Measurements from ENCODE around the gene SCG5.
A peak's percentile ranks its signal among the peaks of the same experiment; 100 is the strongest.

SCG5 gene

DNA sequence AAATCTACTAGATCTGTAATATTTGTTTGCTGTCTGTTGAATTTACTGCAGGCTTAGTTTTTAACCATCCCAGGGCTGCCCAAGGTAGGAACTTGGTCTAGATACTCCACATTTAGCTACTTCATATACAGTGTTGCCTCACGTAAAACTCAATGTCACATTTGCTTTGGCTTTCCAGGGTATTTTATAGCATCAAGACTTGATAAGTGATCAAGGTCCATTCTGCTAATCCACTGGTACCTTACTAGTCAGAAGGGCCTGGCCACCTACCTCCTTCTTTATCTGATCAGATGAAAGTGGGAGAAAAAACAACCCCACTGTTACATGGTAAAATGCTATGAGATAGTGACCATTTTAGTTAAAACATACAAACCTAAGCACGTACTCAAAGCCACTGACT, 50.8 kb downstream of the SCG5 start:
- no peak for DNase-seq

DNA sequence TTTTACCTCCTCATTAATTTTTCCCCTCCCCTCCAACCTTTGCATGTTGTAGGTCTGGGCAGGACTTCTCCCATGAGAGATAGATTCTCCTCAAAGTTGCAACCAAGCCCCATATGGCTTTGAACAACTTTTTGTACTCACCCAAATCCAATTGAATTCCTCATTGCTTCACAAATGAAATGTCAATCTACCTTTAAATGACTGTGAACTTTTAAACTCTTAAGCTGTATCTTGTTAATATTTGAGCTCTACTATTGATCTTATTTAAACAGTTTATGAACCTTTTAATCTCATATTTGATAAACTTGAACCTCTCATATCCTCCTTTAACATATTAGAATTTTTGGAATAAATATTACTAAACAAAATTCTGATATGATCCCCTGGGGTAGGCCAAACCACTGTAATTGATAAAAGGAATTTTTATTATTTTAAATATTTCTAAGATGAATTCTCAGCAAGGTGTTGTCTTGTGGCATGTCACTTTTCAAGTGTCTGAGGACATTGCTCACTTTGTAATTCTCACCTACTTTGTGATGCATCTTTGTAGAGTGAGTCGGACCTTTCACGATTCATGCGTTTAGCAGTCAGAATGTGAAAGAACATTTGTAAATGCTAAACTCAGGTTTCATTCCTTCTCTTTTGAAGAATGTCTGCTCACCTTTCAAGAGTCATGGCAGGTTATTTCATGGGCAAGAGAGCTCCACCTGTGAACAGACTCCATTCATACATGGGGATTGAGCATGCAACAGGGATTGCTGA, 52.9 kb downstream of the SCG5 start:
- DNase-seq: no peak

DNA sequence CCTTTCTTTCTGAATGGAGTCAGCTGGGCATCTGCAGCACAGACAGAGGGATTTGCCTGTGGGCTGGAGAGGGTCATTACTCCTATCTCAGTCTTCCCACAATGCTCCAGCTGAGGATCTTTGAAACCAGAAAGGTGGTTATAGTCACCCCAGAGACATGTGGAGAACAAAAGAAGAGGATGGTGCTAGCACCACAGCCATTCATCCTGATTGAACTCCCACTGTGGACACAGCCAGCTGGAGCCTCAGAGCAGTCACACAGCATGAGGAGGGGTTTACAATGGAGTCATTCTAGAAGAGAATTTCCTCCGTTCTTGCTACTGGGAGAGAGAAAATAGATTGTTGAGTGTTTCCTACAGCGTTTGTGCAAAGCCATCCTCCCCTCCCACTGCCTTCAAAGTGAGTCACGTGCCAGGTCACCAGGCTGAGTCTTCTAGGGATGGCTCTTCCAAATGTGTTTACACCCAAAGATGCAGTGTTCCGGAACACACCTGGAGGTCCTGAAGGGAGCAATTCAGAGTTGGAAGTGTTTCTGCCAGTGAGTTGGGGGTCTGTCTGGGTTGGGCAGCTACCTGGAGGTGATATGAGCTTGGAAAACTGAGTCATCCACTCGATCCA, 57.4 kb downstream of the SCG5 start:
- DNase-seq: no peak

DNA sequence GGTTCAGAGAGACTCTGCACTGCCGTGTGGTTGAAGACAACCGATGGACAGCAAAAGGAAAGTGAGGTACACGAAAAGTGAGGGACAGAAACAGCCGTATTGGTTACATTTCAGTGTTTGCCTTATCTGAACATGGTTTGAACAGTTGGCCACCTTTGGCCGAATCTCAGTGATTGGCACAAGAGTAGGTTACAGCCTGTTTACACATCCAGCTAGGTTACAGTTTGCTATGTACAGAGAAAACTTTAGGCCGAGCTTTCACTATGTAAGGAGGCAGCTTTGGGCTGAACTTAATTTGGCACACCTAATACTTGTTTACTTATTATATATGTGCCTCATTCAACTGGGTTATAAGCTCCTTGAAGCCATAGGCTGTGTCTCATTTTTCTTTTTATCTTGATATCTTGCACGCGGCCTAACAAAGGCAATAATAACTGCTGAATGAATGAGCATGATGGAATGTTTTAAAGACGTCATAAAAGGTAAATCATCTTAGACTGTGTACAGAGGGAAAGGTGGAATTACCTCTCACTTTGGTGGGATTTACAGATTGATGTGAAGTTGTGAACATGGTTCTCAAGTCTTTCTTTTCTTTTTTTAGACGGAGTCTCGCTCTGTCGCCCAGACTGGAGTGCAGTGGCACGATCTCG, 59.1 kb downstream of the SCG5 start:
- DNase-seq: no peak

DNA sequence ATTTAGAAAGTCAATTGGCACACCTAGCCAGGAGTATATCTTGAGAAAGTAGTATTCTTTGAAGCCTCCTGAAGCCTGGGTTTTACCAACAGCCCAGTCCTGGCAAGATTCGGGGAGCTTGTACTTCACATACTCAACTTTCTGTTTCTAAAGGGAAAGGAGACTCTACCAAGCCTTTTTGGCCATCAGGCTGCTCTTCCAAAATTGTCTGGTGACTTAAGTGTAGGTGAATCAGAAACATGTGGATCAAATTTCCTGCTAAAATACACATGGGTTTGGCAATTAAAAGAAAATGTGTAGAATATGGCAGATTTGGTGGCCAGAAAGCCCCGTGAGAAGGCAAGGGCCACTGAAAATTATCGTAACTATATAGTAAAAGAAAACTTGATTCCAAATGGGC, 60.4 kb downstream of the SCG5 start:
- DNase-seq: no peak

DNA sequence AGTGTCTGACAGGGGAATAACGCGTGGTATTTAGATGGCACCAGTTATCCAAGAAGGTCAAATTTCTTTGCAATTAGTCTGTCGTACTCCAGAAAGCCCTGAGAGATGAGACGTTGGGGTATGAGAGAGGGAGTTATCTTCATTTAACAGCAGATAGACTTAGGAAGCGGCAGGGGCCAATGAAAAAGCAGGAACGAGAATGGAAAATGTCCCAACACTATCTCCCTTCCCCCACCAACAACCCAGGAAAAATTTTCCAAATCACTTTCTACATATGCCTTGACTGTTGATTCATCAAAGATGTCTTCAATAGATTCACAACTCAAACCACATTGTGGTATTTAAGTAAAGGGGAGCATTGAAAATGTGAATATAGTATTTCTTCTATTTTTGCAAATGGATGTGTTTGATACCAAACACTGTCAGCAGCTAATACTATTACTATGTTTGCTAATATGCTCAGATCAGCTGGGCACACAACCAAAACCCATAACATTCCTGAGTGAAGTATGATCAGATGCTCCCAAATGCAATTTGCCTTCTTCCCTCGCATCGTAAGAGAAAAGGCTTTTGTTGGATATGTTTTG, 63.0 kb downstream of the SCG5 start:
- no peak for DNase-seq

DNA sequence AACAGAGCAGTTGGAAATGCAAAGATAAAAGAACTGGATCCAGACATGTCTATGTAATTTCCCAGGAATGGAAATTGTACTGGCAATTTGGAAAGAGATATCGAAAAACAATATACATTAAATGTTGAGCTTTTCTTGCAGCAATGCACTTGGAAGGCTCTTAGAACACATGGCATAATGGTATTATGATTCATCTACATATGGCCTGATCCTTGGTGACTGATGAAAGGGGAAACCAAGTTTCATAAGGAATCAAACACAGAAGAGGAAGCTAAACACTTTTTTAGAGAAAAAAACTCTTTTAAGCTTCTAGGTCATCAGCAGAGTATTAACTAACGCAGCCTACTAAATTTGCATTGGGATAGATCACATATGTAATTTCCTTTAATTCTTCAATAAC, 63.9 kb downstream of the SCG5 start:
- DNase-seq: no peak

DNA sequence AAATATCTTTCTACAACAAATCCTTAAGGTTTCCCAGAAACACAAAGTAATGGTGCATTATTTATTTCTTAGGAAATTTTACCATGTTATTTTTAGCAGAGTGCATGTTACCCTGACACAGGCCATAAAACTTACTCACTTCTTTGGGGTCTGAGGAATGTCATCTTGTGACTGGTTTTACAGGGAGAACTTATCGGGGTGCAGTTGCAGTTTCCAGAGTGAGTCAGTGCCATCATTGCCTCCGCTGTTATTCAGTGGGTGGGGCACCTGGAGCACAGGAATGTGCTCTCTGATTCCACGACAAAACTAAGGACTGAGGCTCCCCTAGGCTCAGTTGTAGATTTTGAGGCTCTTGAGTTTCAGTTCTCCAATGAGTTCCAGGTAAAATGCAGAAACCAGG, 65.2 kb downstream of the SCG5 start:
- DNase-seq: peak; percentile 27

DNA sequence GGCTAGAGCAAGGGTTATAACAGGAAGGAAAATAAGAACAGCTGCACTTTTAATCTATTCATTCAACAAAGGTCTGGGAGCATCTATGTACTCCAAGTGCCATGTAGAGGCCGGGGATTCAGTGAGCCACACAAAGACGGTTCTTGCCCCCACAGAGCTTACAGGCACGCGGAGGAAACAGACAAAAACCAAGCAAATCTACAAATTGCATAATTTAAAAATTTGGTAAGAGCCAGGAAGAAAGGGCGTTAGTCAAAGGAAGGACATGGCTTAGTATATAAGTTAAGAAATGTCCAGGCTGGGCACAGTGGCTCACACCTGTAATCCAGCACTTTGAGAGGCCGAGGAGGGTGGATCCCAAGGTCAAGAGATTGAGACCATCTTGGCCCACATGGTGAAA, 65.9 kb downstream of the SCG5 start:
- DNase-seq: no peak

DNA sequence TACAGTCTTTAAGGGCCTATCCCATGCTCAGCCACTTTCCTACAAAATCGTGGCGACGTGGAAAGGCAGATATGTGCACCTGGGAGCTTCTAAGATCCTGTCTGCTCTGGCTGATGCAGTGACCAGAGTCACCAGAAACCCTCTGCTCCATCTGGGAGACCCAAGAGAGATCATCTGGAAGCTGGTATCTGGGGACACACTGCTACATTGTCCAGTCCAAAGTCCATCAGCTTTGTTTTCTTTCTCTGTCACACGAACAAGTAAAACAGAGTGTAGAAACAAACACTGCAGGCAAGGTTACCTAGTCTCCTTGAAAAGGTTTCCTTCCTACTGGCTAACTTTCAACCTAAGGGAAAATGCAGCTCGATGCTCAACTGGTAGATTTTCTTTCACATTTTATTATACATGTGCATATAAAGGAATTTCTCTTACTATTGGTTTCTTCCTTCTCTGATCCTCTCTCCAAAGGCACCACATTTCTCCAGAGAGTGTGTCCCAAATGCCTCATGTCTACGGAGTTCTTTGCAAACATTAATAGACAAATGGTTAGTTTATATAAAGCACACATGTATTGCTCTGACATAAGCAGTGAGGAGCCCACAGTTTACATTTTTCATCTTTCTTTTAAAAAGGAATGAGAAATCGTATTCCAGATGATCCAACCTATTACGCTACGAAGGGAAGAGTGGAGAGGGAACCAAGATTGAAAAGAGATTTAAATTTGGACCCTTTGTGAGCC, 68.0 kb downstream of the SCG5 start:
- no peak for DNase-seq

DNA sequence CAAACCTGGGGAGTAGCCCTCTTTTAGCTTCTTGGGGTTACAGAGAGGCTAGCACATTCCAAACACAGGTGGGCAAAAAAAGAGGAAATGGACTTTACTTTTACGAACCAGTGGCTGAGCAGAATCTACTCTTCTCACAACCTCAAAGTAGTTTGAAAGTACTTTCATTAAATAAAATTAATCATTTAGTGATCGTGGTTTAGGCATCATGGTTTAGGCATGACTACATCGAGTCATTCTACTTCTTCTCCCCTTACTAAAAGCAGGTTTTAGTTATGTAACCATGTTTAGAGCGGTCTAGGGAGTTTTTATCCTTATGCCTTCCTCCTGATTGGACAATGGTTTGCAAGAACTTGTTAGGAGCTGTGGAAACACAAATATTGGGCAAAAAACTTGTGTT, 73.8 kb downstream of the SCG5 start:
- DNase-seq: no peak

DNA sequence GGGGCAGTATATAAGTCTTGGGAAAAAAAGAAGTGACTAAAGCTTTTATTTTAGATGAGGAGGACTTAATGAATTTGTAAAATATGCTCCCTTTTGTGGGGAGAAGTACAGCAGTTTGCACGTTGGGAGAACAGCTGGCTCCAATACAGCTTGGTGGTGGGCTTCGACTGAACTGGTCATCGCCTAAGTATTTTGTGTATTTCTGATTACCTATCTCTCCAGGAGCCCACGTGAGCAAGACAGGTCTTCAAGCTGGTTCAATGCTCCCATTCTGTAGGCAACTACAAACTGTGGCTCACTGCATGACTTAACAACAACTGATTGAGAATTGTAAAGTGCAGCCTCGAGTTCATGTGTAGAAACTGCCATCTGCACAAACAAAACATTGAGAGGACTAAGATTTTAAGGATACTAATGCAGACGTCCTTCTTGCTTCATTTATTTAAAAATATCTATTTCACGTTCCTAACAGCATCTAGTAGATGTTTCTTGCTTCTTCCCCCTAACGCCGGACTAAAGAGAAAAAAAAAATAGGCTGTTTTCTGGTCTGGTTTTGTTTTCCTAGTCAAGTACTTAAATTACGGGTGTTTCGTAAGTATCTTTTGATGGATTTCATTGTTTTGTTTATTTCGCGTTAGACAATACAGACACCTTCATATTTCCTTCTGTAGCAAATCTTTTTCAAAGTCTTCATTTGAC, 74.9 kb downstream of the SCG5 start:
- no peak for DNase-seq

DNA sequence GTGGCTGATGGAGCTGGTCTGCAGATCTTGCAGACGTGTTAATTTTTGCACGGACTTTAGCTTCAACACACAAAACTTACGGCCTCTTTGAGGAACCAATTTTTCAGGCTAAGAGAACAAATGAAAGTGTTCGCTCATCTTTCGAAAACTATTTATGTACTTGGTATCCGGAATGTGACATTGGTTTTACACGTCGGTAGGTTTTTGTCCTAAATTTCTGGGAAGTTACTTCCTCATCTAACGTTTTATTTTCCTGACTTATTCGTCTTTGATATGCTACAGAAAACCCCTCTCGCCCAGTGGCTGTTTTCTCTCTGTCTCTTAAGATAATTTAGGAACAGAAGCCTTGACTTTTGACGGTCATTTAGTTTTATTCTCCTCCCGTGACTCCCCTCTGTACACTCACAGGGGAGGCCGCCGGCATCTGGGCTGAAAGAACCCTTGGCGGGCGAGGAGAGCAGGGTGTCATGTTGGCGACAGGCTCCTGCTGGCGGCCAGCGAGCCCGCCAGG, 75.5 kb downstream of the SCG5 start:
- DNase-seq: no peak

DNA sequence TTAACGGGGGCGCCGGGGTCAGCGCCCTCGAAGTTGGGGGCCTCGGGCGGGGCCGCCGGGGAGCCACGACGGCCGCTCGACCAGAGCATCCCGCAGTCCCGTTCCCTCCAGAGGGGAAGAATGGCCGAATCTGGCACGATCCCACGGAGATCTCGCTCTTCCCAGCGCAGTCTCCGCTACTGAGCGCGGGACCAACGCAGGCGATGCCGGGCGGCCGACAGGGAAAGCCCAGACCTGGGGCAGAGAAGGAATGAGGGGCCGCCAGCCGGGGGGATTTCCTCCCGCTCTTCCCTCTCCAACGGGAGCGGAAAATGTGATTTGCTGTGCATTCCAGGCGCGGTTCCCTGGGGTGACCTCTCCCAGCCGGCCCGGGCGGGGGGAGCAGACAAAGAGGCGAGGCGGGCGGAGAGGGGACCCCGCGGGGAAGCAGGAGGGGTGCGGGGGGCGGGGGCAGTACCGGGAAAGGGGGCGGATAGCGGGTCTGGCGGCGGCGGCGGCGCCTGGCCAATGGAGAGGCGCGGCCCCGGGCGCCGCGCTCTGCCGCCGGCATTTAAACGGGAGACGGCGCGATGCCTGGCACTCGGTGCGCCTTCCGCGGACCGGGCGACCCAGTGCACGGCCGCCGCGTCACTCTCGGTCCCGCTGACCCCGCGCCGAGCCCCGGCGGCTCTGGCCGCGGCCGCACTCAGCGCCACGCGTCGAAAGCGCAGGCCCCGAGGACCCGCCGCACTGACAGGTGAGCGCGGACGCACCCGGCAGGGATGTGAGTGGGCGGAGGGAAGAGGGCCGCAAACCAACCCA, 76.1 kb downstream of the SCG5 start, which contains the start of gene GREM1:
GREM1 (plus strand) TSS at position 579 of the 801 bp plus-strand sequence. CDS start 12,687 bp downstream, outside the sequence.
- DNase-seq: no peak

DNA sequence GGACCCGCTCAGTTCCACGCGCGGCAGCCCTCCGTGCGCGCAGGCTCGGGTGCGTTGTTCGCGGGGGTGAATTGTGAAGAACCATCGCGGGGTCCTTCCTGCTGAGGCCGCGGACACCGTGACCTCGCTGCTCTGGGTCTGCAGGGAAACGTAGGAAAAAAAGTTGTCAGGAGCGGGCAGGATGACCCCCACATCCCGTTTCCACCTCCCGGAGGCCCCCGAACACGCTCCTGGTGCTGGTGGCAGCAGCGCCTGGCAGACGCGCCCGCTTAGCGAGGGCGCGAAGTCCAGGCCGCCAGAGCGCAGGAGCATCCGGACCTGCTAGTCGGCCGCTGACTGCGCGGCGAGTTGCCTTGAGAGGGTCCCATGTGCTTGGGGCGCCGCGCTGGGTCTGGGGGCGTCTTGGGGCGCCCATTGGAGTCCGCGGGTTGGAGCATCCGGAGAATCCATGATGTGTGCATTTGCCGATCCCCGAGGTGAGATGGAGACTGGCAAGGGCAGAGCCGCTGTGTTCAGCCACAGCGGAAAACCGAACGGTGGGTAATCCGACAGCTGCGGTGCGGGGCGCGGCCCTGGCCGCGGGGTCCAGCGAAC, 76.8 kb downstream of the SCG5 start:
- DNase-seq: no peak

DNA sequence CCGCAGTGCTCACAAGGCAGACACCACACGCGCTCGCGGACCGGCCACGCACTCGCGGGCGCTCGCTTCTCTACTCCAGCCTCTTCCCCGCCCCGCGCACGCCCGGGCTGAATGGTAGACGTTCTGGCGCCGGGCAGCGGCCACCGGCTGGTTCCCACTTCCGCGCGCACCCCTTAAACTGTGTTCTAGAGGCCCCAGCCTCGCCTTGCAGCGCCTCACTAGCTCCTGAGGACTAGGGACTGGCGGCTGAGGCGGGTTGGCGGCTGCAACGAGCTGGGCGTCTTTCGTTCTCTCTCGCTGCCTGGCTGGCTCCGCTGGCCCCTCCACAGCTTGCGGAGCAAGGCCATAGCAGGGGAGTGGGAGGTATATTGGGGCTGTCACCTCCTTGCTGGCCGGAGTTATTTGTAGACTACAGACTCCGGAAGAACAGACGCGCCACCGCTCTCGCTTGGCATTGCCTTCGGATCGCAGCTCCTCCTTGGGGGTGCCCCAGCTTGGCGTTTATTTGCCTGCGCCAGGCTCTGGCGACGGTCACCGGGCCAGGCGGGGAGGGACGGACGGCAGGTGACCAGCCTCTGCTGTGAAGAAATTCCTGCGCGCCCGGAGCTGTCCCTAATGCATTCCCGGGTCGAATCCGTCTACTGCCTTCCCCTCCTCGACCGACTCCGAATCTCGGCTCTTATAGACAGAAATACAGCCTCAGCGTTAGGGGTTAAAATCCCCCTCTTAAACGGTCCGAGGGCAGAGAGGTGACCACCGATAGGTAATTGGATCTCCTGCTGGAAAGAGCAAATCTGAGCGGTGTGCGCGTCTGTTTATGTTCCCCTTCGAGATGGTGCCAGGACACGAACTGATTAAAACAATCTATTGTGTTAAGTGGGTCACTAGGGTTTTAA, 77.6 kb downstream of the SCG5 start:
- DNase-seq: no peak

DNA sequence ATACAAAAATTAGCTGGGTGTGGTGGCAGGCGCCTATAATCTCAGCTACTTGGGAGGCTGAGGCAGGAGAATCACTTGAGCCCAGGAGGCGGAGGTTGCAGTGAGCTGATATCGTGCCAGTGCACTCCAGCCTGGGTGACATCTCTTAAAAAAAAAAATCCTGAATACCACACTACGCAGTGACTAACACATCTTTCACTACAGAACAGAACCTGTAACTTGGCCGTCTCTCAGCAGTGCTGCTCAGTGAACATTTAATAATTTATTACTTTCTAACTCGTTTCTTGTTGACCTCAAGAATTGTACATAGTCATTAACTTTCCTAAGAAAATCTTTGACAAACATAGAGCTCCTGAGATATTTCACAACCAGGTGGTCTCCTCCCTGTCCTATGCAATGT, 80.1 kb downstream of the SCG5 start:
- no peak for DNase-seq

DNA sequence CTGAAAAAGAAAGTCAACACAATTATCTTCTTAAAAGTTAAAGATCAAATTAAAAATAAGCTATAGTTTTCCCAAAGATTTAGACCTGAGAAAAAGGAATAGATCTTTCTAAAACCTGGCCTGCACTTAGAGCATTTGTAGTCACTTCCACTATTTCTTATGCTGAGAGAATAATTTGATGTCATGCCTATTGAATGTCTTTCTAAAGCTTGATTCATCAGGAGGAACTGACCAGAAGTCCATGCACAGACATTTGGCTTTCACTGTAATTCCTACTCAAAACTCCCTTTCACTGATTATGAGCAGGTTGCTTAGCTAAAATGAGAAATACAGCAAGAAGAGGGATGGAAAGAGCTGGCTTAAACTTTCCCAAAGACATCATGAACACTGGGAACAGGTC, 80.6 kb downstream of the SCG5 start:
- DNase-seq: no peak

DNA sequence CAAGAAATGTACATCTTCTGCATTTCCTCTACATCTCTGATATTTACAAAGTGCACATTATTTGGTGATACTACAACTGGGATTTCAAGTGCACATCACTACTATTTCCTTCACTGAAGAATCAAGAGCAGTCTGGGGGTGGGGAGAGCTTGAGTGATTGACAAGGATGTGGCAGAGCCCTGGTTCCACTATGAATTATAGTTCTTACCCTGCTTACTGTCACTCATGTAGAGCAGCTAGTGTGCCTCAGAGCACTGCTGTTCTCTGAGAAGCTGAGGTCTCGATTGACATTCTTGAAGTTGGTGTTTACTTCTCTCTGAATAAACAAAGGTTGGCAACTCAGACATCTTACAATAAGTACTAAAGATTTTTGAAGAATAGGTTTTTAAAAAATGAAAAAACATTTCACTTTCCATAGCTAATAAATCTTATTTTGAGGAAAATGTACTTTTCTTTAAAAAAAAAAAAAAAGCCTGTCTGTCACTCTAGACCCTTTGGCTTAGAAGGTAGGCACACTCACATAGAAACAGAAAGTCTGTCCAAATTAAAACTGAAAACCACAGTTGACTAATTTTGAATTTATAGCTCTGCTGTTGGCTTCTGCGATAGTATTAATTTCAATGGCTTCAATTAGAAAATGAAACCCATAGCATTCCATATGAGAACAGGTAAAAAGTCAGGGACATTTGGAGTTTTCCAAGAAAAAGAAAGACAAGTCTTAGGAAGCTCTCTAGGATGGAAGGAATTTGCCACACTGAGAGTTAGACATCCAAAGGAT, 81.8 kb downstream of the SCG5 start:
- no peak for DNase-seq
